ENCODE data around the gene CDC42SE1. TPM values are rescaled to one million over a fixed set of nuclear protein-coding genes. Genes with fewer than 3 reads are reported as not detected.

The CDC42SE1 gene
- total RNA-seq, 1 donor: 49.6 TPM

DNA sequence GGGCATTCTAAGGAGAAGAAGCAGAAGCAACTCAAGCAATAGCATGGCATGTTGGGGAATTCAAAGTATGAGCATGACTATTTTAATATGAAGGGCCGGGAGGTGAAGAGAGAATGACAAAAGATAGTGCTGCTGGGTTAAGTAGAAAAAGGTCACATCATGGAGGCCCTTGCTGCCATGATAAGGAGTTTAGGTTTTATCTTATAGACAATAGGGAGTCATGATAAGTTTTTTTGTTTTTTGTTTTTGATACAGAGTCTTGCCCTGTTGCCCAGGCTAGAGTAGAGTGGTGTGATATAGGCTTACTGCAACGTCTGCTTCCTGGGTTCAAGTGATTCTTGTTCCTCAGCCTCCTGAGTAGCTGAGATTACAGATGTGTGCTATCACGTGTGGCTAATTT lies 19.9 kb downstream of the CDC42SE1 start:
- no peak overlapping the region for H3K4me2 ChIP-seq (ENCODE audit: insufficient read depth, low read length)
- peaks cover 8% of the 10 kb centered on the region for H3K36me3 ChIP-seq (ENCODE audit: insufficient read depth, low read length)
- no peak for DNase-seq (ENCODE audit: insufficient read length, low spot score, missing footprints)
- H2AFZ ChIP-seq (ENCODE audit: low read length): no peak overlapping the region
- H3K27me3 ChIP-seq (ENCODE audit: insufficient read depth, low read length): no peaks in the 10 kb centered on the region
- no peaks in the 10 kb centered on the region for H4K20me1 ChIP-seq (ENCODE audit: insufficient read depth, low read length)
- H3K4me3 ChIP-seq (ENCODE audit: insufficient read depth, low read length): no peak overlapping the region
- TF ChIP-seq, protein P1, sequence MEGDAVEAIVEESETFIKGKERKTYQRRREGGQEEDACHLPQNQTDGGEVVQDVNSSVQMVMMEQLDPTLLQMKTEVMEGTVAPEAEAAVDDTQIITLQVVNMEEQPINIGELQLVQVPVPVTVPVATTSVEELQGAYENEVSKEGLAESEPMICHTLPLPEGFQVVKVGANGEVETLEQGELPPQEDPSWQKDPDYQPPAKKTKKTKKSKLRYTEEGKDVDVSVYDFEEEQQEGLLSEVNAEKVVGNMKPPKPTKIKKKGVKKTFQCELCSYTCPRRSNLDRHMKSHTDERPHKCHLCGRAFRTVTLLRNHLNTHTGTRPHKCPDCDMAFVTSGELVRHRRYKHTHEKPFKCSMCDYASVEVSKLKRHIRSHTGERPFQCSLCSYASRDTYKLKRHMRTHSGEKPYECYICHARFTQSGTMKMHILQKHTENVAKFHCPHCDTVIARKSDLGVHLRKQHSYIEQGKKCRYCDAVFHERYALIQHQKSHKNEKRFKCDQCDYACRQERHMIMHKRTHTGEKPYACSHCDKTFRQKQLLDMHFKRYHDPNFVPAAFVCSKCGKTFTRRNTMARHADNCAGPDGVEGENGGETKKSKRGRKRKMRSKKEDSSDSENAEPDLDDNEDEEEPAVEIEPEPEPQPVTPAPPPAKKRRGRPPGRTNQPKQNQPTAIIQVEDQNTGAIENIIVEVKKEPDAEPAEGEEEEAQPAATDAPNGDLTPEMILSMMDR (IDR thresholded peaks at IDR 0.05; ENCODE audit: extremely low read depth, low read depth, low read length): no peak
- H3K27ac ChIP-seq (ENCODE audit: low read depth, low read length): no peak overlapping the region
- no peaks in the 10 kb centered on the region for H3K79me2 ChIP-seq (ENCODE audit: insufficient read depth, low read length)
- no peaks in the 10 kb centered on the region for H3K4me1 ChIP-seq (ENCODE audit: insufficient read depth, low read length)
- no peaks in the 10 kb centered on the region for H3K9me3 ChIP-seq (ENCODE audit: low read depth, low read length)

DNA sequence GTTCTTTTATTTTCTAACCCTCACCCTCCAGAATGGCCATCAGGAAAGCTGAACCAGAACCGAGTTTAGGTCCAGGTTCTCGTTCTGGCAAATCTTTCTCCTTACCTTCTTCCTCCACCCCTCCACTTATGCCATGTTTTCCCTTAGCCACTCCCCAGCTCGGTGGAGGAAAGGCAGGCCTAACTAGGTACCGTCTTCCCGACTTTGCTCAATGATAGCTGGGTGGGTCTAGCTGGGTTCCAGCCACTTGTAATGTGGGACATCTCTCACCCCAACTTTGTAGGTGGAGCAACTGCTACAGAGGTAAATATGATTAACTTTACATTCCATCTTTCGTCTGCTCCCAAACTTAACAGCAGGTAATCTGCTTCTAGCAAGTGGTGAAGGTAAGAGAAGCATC lies 22.4 kb downstream of the CDC42SE1 start:
- H2AFZ ChIP-seq (ENCODE audit: low read length): no peak overlapping the region
- H3K4me1 ChIP-seq (ENCODE audit: insufficient read depth, low read length): peaks cover 4% of the 10 kb centered on the region
- no peaks in the 10 kb centered on the region for H3K79me2 ChIP-seq (ENCODE audit: insufficient read depth, low read length)
- no peaks in the 10 kb centered on the region for H3K27me3 ChIP-seq (ENCODE audit: insufficient read depth, low read length)
- no peak overlapping the region for H3K27ac ChIP-seq (ENCODE audit: low read depth, low read length)
- no peak overlapping the region for H3K4me3 ChIP-seq (ENCODE audit: insufficient read depth, low read length)
- no peak for DNase-seq (ENCODE audit: insufficient read length, low spot score, missing footprints)
- peaks cover 17% of the 10 kb centered on the region for H3K36me3 ChIP-seq (ENCODE audit: insufficient read depth, low read length)
- H3K4me2 ChIP-seq (ENCODE audit: insufficient read depth, low read length): no peak overlapping the region
- H3K9me3 ChIP-seq (ENCODE audit: low read depth, low read length): no peaks in the 10 kb centered on the region
- no peaks in the 10 kb centered on the region for H4K20me1 ChIP-seq (ENCODE audit: insufficient read depth, low read length)
- TF ChIP-seq, protein P1 (IDR thresholded peaks at IDR 0.05; ENCODE audit: extremely low read depth, low read depth, low read length): no peak

DNA sequence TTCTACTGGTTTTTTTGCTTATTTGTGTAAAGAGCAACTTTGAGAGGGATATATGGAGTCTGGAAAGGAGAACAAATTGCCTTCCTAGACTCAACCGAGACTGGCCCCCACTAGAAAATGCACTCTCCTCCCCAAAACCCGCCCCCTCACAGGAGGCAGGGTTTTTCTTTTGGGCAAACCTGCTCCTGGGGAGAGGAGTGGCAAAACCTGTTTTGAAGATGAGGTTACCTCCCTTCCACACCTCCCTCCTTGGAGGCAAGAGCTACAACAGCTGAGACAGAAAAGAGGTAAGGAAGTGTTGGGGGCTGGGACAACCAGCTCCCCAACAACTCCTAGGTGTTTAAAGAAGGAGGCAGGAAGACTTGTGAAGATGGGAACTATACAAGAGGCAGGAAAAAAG lies 23.1 kb downstream of the CDC42SE1 start, which contains the start of gene BNIPL:
BNIPL (plus strand) TSS at position 231 of the 400 bp plus-strand sequence; CDS start at position 371, 140 bp downstream.
- Histone ChIP-seq H3K79me2 (ENCODE audit: insufficient read depth, low read length) (no peaks in the 10 kb centered on the region), H3K4me3 (ENCODE audit: insufficient read depth, low read length) (no peak within 1 kb of the TSS), H3K27me3 (ENCODE audit: insufficient read depth, low read length) (no peaks in the 10 kb centered on the region), H3K36me3 (ENCODE audit: insufficient read depth, low read length) (peaks cover 20% of the 10 kb centered on the region), H4K20me1 (ENCODE audit: insufficient read depth, low read length) (no peaks in the 10 kb centered on the region), H3K9me3 (ENCODE audit: low read depth, low read length) (no peaks in the 10 kb centered on the region), H3K27ac (ENCODE audit: low read depth, low read length) (no peak within 1 kb of the TSS), H3K4me1 (ENCODE audit: insufficient read depth, low read length) (peaks cover 4% of the 10 kb centered on the region), H3K4me2 (ENCODE audit: insufficient read depth, low read length) (no peak within 1 kb of the TSS), H2AFZ (ENCODE audit: low read length) (no peak within 1 kb of the TSS)
- no peak for DNase-seq (ENCODE audit: insufficient read length, low spot score, missing footprints)
- TF ChIP-seq, protein P1 (IDR thresholded peaks at IDR 0.05; ENCODE audit: extremely low read depth, low read depth, low read length): no peak

DNA sequence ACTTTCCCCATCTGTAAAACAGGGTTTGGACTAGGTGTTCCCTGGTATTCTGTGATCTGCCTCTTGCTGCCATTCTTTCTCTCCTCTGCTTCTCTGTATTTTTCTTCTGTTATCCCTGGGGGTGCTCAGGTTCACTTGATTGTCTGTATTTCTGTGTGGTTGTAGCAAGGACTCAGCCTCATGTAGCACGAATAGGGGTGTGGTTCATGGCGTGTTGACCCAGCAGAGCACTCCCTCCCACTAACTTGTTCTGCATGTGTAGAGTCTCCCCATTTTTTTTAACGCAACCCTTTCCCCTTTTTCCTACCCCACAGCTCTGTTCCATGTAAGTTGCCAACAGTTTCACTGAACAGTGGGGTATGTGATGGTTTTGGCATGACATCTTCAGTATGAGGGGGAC lies 24.3 kb downstream of the CDC42SE1 start:
- H3K4me3 ChIP-seq (ENCODE audit: insufficient read depth, low read length): no peak overlapping the region
- no peak for DNase-seq (ENCODE audit: insufficient read length, low spot score, missing footprints)
- TF ChIP-seq, protein P1 (IDR thresholded peaks at IDR 0.05; ENCODE audit: extremely low read depth, low read depth, low read length): no peak
- H3K27ac ChIP-seq (ENCODE audit: low read depth, low read length): no peak overlapping the region
- no peaks in the 10 kb centered on the region for H4K20me1 ChIP-seq (ENCODE audit: insufficient read depth, low read length)
- H3K4me1 ChIP-seq (ENCODE audit: insufficient read depth, low read length): peaks cover 4% of the 10 kb centered on the region
- no peaks in the 10 kb centered on the region for H3K9me3 ChIP-seq (ENCODE audit: low read depth, low read length)
- H3K4me2 ChIP-seq (ENCODE audit: insufficient read depth, low read length): no peak overlapping the region
- no peaks in the 10 kb centered on the region for H3K27me3 ChIP-seq (ENCODE audit: insufficient read depth, low read length)
- no peaks in the 10 kb centered on the region for H3K79me2 ChIP-seq (ENCODE audit: insufficient read depth, low read length)
- no peak overlapping the region for H2AFZ ChIP-seq (ENCODE audit: low read length)
- peaks cover 28% of the 10 kb centered on the region for H3K36me3 ChIP-seq (ENCODE audit: insufficient read depth, low read length)
